OCI-LY7 (cell line): ENCODE data around the gene FAM81A. TPM values are rescaled to one million over a fixed set of nuclear protein-coding genes. Genes with fewer than 3 reads are reported as not detected.
"Not testable (repeated sequence)": the region's sequence is repeated elsewhere in the genome, so short reads cannot be mapped to it uniquely, and the experiment has no call there.

Experiments
- BruUV-seq: library from RNA; stranded (reverse); fragments of 400-500 nt; replicated peaks from 2 replicates; lab custom pipeline; 2021; lab: Mats Ljungman, UMichigan
- CTCF ChIA-PET: fragments of 300-600 bp; sonication (Branson Sonifier 250); formaldehyde crosslinking; loops from one replicate; lab custom pipeline; 2022; ENCODE audit warnings: antibody characterized with exemption; ENCODE audit not compliant: unreplicated experiment; lab: Charles Lee
- POLR2A ChIA-PET: fragments of 300-600 bp; sonication (Branson Sonifier 250); formaldehyde crosslinking; loops from one replicate; lab custom pipeline; 2022; ENCODE audit warnings: antibody characterized with exemption; lab: Charles Lee
- DNase-seq: peaks from one replicate; pipeline ENCODE4 v3.0.0-alpha.2; 2015; ENCODE audit warnings: low spot score
- H2AFZ ChIP-seq: fragments of 200-600 bp; sonication (generic), shearing (Covaris generic); 2 replicates; pipeline ENCODE4 v1.6.1; 2014; ENCODE audit warnings: mild to moderate bottlenecking, antibody characterized with exemption, low read length, moderate library complexity
- H3K27ac ChIP-seq: fragments of 200-600 bp; sonication (generic); 2 replicates; pipeline ENCODE4 v1.5.1; 2014; ENCODE audit warnings: mixed run types, low read depth, mild to moderate bottlenecking, moderate library complexity, low read length, inconsistent platforms; ENCODE audit not compliant: poor library complexity, severe bottlenecking
- H3K36me3 ChIP-seq: fragments of 200-600 bp; sonication (generic); 2 replicates; pipeline ENCODE4 v1.6.1; 2014; ENCODE audit warnings: mild to moderate bottlenecking, antibody characterized with exemption, low read length, moderate library complexity, mixed read lengths; ENCODE audit not compliant: insufficient read depth
- H3K4me1 ChIP-seq: fragments of 200-600 bp; sonication (generic); 2 replicates; pipeline ENCODE4 v1.5.1; 2014; ENCODE audit warnings: mild to moderate bottlenecking, low read length; ENCODE audit not compliant: insufficient read depth, poor library complexity, severe bottlenecking
- H3K4me2 ChIP-seq: fragments of 200-600 bp; sonication (generic); 2 replicates; pipeline ENCODE4 v1.6.1; 2014; ENCODE audit warnings: mild to moderate bottlenecking, low read length
- H3K4me3 ChIP-seq: fragments of 200-600 bp; sonication (generic); 2 replicates; pipeline ENCODE4 v1.5.1; 2014; ENCODE audit warnings: mild to moderate bottlenecking, low read depth, low read length; ENCODE audit not compliant: poor library complexity, severe bottlenecking
- H3K79me2 ChIP-seq: fragments of 200-600 bp; sonication (generic); 2 replicates; pipeline ENCODE4 v1.6.1; 2016; ENCODE audit warnings: low read depth, mild to moderate bottlenecking, low read length, moderate library complexity, mixed read lengths; ENCODE audit not compliant: insufficient read depth
- H3K9me2 ChIP-seq: fragments of 200-600 bp; sonication (generic); 2 replicates; pipeline ENCODE4 v1.6.1; 2016; ENCODE audit warnings: mild to moderate bottlenecking, low read length, mixed read lengths; ENCODE audit not compliant: insufficient read depth
- H3K9me3 ChIP-seq: fragments of 200-600 bp; sonication (generic); 2 replicates; pipeline ENCODE4 v1.6.1; 2014; ENCODE audit warnings: mild to moderate bottlenecking, mixed run types, low read length, mixed read lengths
- H4K20me1 ChIP-seq: fragments of 200-600 bp; sonication (generic); 2 replicates; pipeline ENCODE4 v1.6.1; 2014; ENCODE audit warnings: mild to moderate bottlenecking, antibody characterized with exemption, low read length, moderate library complexity, mixed read lengths; ENCODE audit not compliant: insufficient read depth
- CTCF ChIP-seq: fragments of 200-600 bp; sonication (generic); conservative IDR thresholded peaks from 2 replicates; pipeline ENCODE4 v1.5.1; 2014; ENCODE audit warnings: mild to moderate bottlenecking, antibody characterized with exemption, low read length, moderate library complexity, mixed read lengths
- EZH2phosphoT487 ChIP-seq: fragments of 200-600 bp; sonication (generic); IDR thresholded peaks from 2 replicates; pipeline ENCODE4 v1.6.1; 2018; ENCODE audit warnings: low read depth, borderline replicate concordance, mild to moderate bottlenecking, mixed run types, antibody characterized with exemption, low read length, moderate library complexity, mixed read lengths
- intact Hi-C: fragments of 100-400 bp; cut with micrococcal nuclease; formaldehyde crosslinking; loops from one replicate; pipeline ENCODE4 v1.10.0; 2022; ENCODE audit not compliant: unreplicated experiment
- total RNA-seq, 2 experiments: library from RNA; depleted of rRNA in 1 of 2; stranded (reverse); fragments of >200 nt in 1 of 2; shearing (Covaris generic) in 1 of 2; gene quantifications; 2 replicates each; pipeline ENCODE4 v1.2.3, GENCODE V29; 2014 to 2022

The FAM81A gene
- total RNA-seq, 2 experiments from 2014 or later: 11.6 to 37.4 TPM

- Histone ChIP-seq H3K27ac (no peak overlapping the region), H2AFZ (no peak overlapping the region), H3K9me3 (peaks cover 2% of the 10 kb centered on the region; the same call in 1 of the 2 replicates), H3K4me2 (no peak overlapping the region), H4K20me1 (no peaks in the 10 kb centered on the region), H3K4me1 (peaks cover 13% of the 10 kb centered on the region), H3K9me2 (no peaks in the 10 kb centered on the region), H3K79me2 (no peaks in the 10 kb centered on the region), H3K36me3 (no peaks in the 10 kb centered on the region), H3K4me3 (no peak overlapping the region)
- no peak for TF ChIP-seq CTCF
- DNase-seq: no peak
- BruUV-seq: no TSS peak
- CTCF ChIA-PET: no interaction called here
- POLR2A ChIA-PET: no interaction called here
- intact Hi-C loops: no loop called here
Observed at GRCh38 chr15:59484399-59484798, 46.4 kb downstream of the FAM81A start.

- H4K20me1 ChIP-seq: no peaks in the 10 kb centered on the region
- H3K4me3 ChIP-seq: no peak overlapping the region
- POLR2A ChIA-PET: no interaction called here
- BruUV-seq: no TSS peak
- CTCF ChIA-PET: no interaction called here
- no peaks in the 10 kb centered on the region for H3K9me2 ChIP-seq
- H3K4me2 ChIP-seq: no peak overlapping the region
- H3K27ac ChIP-seq: no peak overlapping the region
- peaks cover 6% of the 10 kb centered on the region; the same call in 1 of the 2 replicates for H3K9me3 ChIP-seq
- no peaks in the 10 kb centered on the region for H3K36me3 ChIP-seq
- TF ChIP-seq EZH2phosphoT487 (no peak), CTCF (no peak)
- no peaks in the 10 kb centered on the region for H3K79me2 ChIP-seq
- intact Hi-C loops: no loop called here
- H2AFZ ChIP-seq: no peak overlapping the region
- DNase-seq: no peak
- H3K4me1 ChIP-seq: peaks cover 13% of the 10 kb centered on the region
Observed at GRCh38 chr15:59485036-59485435, 47.0 kb downstream of the FAM81A start.

GRCh38 chr15:59489485-59489884 lies 51.5 kb downstream of the FAM81A start:
- CTCF ChIA-PET, POLR2A ChIA-PET, H3K79me2 ChIP-seq: not testable (repeated sequence)

More at GRCh38 chr15:59489485-59489884, 51.5 kb downstream of the FAM81A start:
- DNase-seq, H2AFZ ChIP-seq, H3K27ac ChIP-seq, H4K20me1 ChIP-seq, H3K9me3 ChIP-seq, H3K36me3 ChIP-seq, BruUV-seq, H3K4me3 ChIP-seq, H3K4me1 ChIP-seq, intact Hi-C loops, H3K4me2 ChIP-seq, H3K9me2 ChIP-seq: not testable (repeated sequence)
